T-cell (primary cell): ENCODE data around the gene GIGYF1. TPM values are rescaled to one million over a fixed set of nuclear protein-coding genes. Genes with fewer than 3 reads are reported as not detected.
A peak's percentile ranks its signal among the peaks of the same experiment; 100 is the strongest.

Experiments used
- ATAC-seq, 4 experiments: fragments of 200-7000 bp in 3 of 4; fragments of 150-1000 bp in 1 of 4; cut with Tn5 transposase; replicated peaks in 1 of 4; 1 replicate in 3 of 4; 2 replicates in 1 of 4; pipeline ENCODE4 v1.10.0; 2021; ENCODE audit warnings: moderate library complexity in 3 of 4, mild to moderate bottlenecking in 2 of 4, moderate number of reproducible peaks in 1 of 4
- CTCF ChIA-PET, 2 donors: fragments of 300-600 bp; sonication (Branson Sonifier 250); formaldehyde crosslinking; loops; one replicate each; lab custom pipeline; 2022; ENCODE audit warnings: antibody characterized with exemption in 2 of 2; lab: Charles Lee
- POLR2A ChIA-PET, 2 donors: fragments of 300-600 bp; sonication (Branson Sonifier 250); formaldehyde crosslinking; loops; one replicate each; lab custom pipeline; 2022; ENCODE audit warnings: antibody characterized with exemption in 2 of 2; lab: Charles Lee
- DNase-seq, 35 experiments: peaks; one replicate each; pipeline versions ENCODE4 v3.0.0 to v3.0.0-alpha.2; 2013 to 2023
- H3K27ac ChIP-seq: one replicate; pipeline ENCODE4 v1.5.1; 2013; ENCODE audit warnings: low read length
- H3K27me3 ChIP-seq, 2 experiments: replicated peaks in 1 of 2; 1 replicate in 1 of 2; 2 replicates in 1 of 2; pipeline versions ENCODE4 v1.6.1 to v1.7.0; 2013; ENCODE audit warnings: low read length in 1 of 2, mixed read lengths in 1 of 2; ENCODE audit not compliant: control insufficient read depth in 2 of 2, insufficient read depth in 2 of 2; ENCODE audit errors: extremely low read depth in 1 of 2
- H3K36me3 ChIP-seq, 2 donors: 1 replicate in 1 of 2; 2 replicates in 1 of 2; pipeline versions ENCODE4 v1.6.1 to v1.7.0; 2013; ENCODE audit warnings: low read length in 1 of 2; ENCODE audit not compliant: control insufficient read depth in 2 of 2, insufficient read depth in 1 of 2; ENCODE audit errors: extremely low read depth in 1 of 2
- H3K4me1 ChIP-seq, 2 experiments: 1 replicate in 1 of 2; 2 replicates in 1 of 2; pipeline versions ENCODE4 v1.6.1 to v1.7.0; 2013; ENCODE audit warnings: low read length in 2 of 2, mixed read lengths in 1 of 2; ENCODE audit not compliant: insufficient read depth in 2 of 2, control insufficient read depth in 1 of 2; ENCODE audit errors: extremely low read depth in 1 of 2
- H3K4me3 ChIP-seq, 2 donors: 1 replicate in 1 of 2; 2 replicates in 1 of 2; pipeline versions ENCODE4 v1.5.1 to v1.7.0; 2013; ENCODE audit warnings: mild to moderate bottlenecking in 2 of 2, low read length in 1 of 2, moderate library complexity in 1 of 2; ENCODE audit not compliant: control insufficient read depth in 1 of 2; ENCODE audit errors: extremely low read depth in 1 of 2
- H3K9me3 ChIP-seq: 2 replicates; pipeline ENCODE4 v1.7.0; 2013
- H3K27ac Mint-ChIP-seq, 2 donors: one replicate each; pipeline ENCODE4 v1.8.0; 2020 to 2021; ENCODE audit warnings: mild to moderate bottlenecking in 2 of 2, mixed read lengths in 2 of 2
- H3K27me3 Mint-ChIP-seq, 2 donors: one replicate each; pipeline ENCODE4 v1.8.0; 2021 to 2022; ENCODE audit warnings: mixed read lengths in 2 of 2
- H3K36me3 Mint-ChIP-seq: one replicate; pipeline ENCODE4 v1.8.0; 2021; ENCODE audit warnings: mixed read lengths
- H3K4me1 Mint-ChIP-seq, 3 donors: one replicate each; pipeline ENCODE4 v1.8.0; 2020 to 2022; ENCODE audit warnings: mixed read lengths in 3 of 3, mild to moderate bottlenecking in 1 of 3
- H3K4me3 Mint-ChIP-seq, 3 donors: one replicate each; pipeline ENCODE4 v1.8.0; 2020 to 2022; ENCODE audit warnings: mild to moderate bottlenecking in 3 of 3, mixed read lengths in 3 of 3, moderate library complexity in 3 of 3
- H3K9me3 Mint-ChIP-seq, 3 donors: one replicate each; pipeline ENCODE4 v1.8.0; 2020 to 2022; ENCODE audit warnings: mixed read lengths in 3 of 3
- WGBS: methylation state at CpG from one replicate; pipeline ENCODE4 v1.1.5; 2013; ENCODE audit warnings: missing lambda C conversion rate; ENCODE audit not compliant: insufficient coverage; 5-methylcytosine and 5-hydroxymethylcytosine counted together
- total RNA-seq, 35 experiments: library from RNA in 6 of 35; stranded (reverse) in 6 of 35; fragments of 120-200 nt in 1 of 35; gene quantifications; one replicate each; pipeline versions ENCODE4 v1.2.1 to v1.2.4 and lab custom pipeline; 2013 to 2026

GIGYF1 gene, protein sequence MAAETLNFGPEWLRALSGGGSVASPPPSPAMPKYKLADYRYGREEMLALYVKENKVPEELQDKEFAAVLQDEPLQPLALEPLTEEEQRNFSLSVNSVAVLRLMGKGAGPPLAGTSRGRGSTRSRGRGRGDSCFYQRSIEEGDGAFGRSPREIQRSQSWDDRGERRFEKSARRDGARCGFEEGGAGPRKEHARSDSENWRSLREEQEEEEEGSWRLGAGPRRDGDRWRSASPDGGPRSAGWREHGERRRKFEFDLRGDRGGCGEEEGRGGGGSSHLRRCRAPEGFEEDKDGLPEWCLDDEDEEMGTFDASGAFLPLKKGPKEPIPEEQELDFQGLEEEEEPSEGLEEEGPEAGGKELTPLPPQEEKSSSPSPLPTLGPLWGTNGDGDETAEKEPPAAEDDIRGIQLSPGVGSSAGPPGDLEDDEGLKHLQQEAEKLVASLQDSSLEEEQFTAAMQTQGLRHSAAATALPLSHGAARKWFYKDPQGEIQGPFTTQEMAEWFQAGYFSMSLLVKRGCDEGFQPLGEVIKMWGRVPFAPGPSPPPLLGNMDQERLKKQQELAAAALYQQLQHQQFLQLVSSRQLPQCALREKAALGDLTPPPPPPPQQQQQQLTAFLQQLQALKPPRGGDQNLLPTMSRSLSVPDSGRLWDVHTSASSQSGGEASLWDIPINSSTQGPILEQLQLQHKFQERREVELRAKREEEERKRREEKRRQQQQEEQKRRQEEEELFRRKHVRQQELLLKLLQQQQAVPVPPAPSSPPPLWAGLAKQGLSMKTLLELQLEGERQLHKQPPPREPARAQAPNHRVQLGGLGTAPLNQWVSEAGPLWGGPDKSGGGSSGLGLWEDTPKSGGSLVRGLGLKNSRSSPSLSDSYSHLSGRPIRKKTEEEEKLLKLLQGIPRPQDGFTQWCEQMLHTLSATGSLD (N-terminal part only)
- total RNA-seq (100 to 1,000 TPM in 3 of 5 donors, 10 to 100 TPM in 2; 87.7 to 161 (median 124) TPM), total RNA-seq (lab: John Stamatoyannopoulos, UW) (106 to 367 (median 200) reads per million in 29 experiments)
- total RNA-seq (2013): 35.0 TPM

DNA sequence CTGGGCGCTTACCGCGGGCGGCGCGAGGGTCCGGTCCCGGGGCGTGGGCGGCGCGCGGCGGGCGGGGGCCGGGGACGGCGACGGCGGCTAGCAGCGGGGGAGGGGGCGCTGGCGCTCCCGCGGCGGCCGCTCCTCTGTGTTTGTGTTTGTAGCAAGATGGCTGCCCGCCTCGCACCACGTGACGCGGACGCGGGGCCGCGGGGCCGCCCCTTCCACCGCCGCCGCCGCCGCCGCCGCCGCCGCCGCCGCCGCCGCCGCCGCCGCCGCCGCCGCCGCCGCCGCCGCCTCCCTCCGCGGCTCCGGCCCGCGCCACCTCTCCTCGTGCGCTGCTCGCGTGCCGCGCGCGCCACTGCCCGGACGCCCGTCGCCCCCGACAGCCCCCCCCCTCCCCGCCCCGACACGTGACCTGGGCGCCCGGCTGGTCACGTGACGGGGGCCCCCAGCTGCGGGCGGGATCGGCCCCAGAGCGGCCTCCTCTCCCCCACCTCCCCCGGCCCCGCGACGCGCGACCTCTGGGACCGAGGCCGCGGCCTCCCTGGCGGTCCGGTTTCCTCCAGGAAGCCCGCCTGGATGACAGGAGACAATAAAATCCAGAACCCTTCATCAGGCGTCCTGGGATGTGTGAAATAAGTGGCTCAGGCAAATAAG, at the start of gene GIGYF1:
GIGYF1 (minus strand) TSS at position 153 of the 648 bp plus-strand sequence. CDS start 6,012 bp downstream, outside the sequence.
- Histone ChIP-seq H3K27me3 (no peaks in the 10 kb centered on the region), H3K9me3 (no peaks in the 10 kb centered on the region), H3K36me3 (peaks cover 0 to 4% of the 10 kb centered on the region in 2 donors), H3K4me3 (peak within 1 kb of the TSS; percentile 61 to 64), H3K27ac (peak within 1 kb of the TSS; percentile 49), H3K4me1 (peaks cover 19 to 48% of the 10 kb centered on the region in 2 experiments)
- Mint-ChIP-seq H3K9me3 (no peaks in the 10 kb centered on the region), H3K27ac (peak within 1 kb of the TSS; percentile 86 to 87), H3K4me1 (peaks cover 32 to 34% (median 33%) of the 10 kb centered on the region in 3 donors), H3K36me3 (peaks cover under 1% of the 10 kb centered on the region), H3K27me3 (peaks cover 0 to 1% of the 10 kb centered on the region in 2 donors), H3K4me3 (peak within 1 kb of the TSS; percentile 90 to 95 (median 91))
- peak; percentile 70 to 82 (median 76) for ATAC-seq
- DNase-seq: peak; percentile 40 to 86 (median 65)
- ChIA-PET POLR2A (no interaction called here), CTCF (interaction anchor here in 1 of 2 donors (0.7 to 2.7 kb wide), 2 partner anchors 11 to 23 kb away, joined by 4 to 14 read pairs; partner anchors contain the start of gene POP7)
- WGBS: 0% methylated on average over 15 of the region's 102 CpGs

DNA sequence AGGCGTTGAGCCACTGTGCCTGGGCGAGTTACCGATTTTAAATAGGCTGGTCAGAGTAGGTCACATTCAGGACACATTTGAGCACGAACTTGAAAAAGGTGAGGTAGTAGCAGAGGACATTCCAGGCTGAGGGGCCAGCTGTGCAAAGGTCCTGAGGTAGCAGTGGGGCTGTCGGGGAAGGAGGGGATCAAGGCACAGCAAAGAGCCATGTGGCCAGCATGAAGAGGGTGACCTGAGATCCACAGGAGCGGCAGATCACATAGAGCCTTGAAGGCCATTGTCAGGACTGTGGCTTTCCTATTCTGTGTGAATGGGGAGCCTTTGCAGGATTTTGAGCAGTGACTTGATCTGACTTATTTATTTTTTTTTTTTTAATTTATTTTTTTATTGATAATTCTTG, 45.9 kb upstream of the GIGYF1 start:
- Mint-ChIP-seq H3K4me1 (no peaks in the 10 kb centered on the region), H3K27me3 (peaks cover 9 to 15% of the 10 kb centered on the region in 2 donors), H3K27ac (no peak overlapping the region), H3K36me3 (peaks cover 3% of the 10 kb centered on the region), H3K9me3 (peaks cover 0 to 7% (median 0%) of the 10 kb centered on the region in 3 donors), H3K4me3 (no peak overlapping the region)
- WGBS: 75% methylated on average over 5 of the region's 6 CpGs
- H3K4me1 ChIP-seq: peaks cover 0 to under 1% of the 10 kb centered on the region in 2 experiments
- H3K27ac ChIP-seq: no peak overlapping the region
- ChIA-PET CTCF (no interaction called here), POLR2A (no interaction called here)
- no peak for ATAC-seq
- DNase-seq: no peak
- H3K36me3 ChIP-seq: no peaks in the 10 kb centered on the region
- peaks cover 0 to 19% of the 10 kb centered on the region in 2 experiments for H3K27me3 ChIP-seq
- H3K9me3 ChIP-seq: no peaks in the 10 kb centered on the region
- H3K4me3 ChIP-seq: no peak overlapping the region

DNA sequence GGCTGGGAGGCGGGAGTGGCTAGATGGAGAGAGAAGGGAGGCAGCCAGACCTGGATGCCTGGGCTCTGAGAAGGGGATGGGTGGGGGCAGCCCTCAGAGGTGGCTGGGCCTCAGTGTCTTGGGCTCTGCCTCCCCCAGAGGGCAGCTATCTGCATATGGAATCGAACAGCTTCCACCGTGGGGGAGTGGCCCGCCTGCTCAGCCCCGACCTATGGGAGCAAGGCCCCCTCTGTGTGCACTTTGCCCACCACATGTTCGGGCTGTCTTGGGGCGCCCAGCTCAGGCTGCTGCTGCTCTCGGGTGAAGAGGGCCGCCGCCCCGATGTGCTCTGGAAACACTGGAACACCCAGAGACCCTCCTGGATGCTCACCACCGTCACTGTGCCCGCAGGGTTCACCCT, 42.6 kb upstream of the GIGYF1 start:
- CTCF ChIA-PET: no interaction called here

GRCh38 chr7:100735730-100736129, 41.7 kb upstream of the GIGYF1 start:
- POLR2A ChIA-PET: no interaction called here
- peaks cover 0 to 22% of the 10 kb centered on the region in 2 donors for H3K27me3 Mint-ChIP-seq
- H3K36me3 ChIP-seq: no peaks in the 10 kb centered on the region
- no peaks in the 10 kb centered on the region for H3K36me3 Mint-ChIP-seq
- peaks cover 2 to 7% (median 5%) of the 10 kb centered on the region in 3 donors for H3K4me1 Mint-ChIP-seq
- no peak overlapping the region for H3K4me3 ChIP-seq
- ATAC-seq (no peak), DNase-seq (no peak)
- CTCF ChIA-PET: no interaction called here
- no peaks in the 10 kb centered on the region for H3K4me1 ChIP-seq
- no peaks in the 10 kb centered on the region for H3K9me3 Mint-ChIP-seq
- H3K27ac Mint-ChIP-seq: no peak overlapping the region
- WGBS: 100% methylated on average over 1 of the region's 7 CpGs
- no peaks in the 10 kb centered on the region for H3K9me3 ChIP-seq
- peaks cover 0 to 29% of the 10 kb centered on the region in 2 experiments for H3K27me3 ChIP-seq
- no peak overlapping the region for H3K4me3 Mint-ChIP-seq
- no peak overlapping the region for H3K27ac ChIP-seq

More for the DNA sequence above, 42.6 kb upstream of the GIGYF1 start:
- WGBS: 77% methylated on average over 9 of the region's 13 CpGs
- Histone ChIP-seq H3K4me3 (no peak overlapping the region), H3K4me1 (no peaks in the 10 kb centered on the region), H3K36me3 (no peaks in the 10 kb centered on the region), H3K27ac (no peak overlapping the region), H3K9me3 (no peaks in the 10 kb centered on the region), H3K27me3 (peaks cover 0 to 25% of the 10 kb centered on the region in 2 experiments)
- ATAC-seq (no peak), DNase-seq (no peak)
- H3K9me3 Mint-ChIP-seq: no peaks in the 10 kb centered on the region
- H3K4me1 Mint-ChIP-seq: peaks cover 2 to 7% (median 5%) of the 10 kb centered on the region in 3 donors
- peaks cover 0 to 18% of the 10 kb centered on the region in 2 donors for H3K27me3 Mint-ChIP-seq
- no peak overlapping the region for H3K4me3 Mint-ChIP-seq
- POLR2A ChIA-PET: no interaction called here
- no peak overlapping the region for H3K27ac Mint-ChIP-seq
- no peaks in the 10 kb centered on the region for H3K36me3 Mint-ChIP-seq

DNA sequence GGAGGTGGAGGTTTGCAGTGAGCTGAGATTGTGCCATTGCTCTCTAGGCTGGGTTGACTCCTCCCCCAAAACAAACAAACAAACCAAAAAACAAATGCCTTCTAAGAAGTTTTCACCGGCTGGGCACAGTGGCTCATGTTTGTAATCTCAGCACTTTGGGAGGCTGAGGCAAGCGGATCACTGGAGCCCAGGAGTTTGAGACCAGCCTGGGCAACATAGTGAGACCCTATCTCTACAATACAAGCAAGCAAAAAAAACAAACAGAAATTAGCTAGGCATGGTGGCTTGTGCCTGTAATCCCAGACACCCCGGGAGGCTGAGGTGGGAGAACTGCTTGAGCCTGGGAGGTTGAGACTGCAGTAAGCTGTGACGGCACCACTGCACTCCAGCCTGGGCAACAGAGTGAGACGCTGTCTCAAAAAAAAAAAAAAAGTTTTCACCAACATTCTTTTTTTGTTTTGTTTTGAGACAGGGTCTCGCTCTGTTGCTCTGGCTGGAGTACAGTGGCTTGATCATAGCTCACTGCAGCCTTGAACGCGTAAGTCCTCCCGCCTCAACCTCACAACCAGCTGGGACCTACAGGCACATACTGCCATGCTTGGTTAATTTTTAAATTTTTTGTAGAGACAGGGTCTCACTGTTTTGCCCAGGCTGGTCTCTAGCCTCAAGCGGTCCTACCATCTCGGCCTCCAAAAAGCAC, 38.0 kb upstream of the GIGYF1 start:
- ATAC-seq: no peak
- no peak overlapping the region for H3K4me3 ChIP-seq
- DNase-seq: no peak
- Mint-ChIP-seq H3K9me3 (no peaks in the 10 kb centered on the region), H3K4me1 (peaks cover 2 to 7% (median 5%) of the 10 kb centered on the region in 3 donors), H3K27ac (no peak overlapping the region), H3K27me3 (peaks cover 10 to 34% of the 10 kb centered on the region in 2 donors), H3K36me3 (no peaks in the 10 kb centered on the region), H3K4me3 (no peak overlapping the region)
- H3K36me3 ChIP-seq: no peaks in the 10 kb centered on the region
- CTCF ChIA-PET: no interaction called here
- no peaks in the 10 kb centered on the region for H3K9me3 ChIP-seq
- no peaks in the 10 kb centered on the region for H3K4me1 ChIP-seq
- H3K27me3 ChIP-seq: peaks cover 0 to 39% of the 10 kb centered on the region in 2 experiments
- no peak overlapping the region for H3K27ac ChIP-seq
- POLR2A ChIA-PET: interaction anchor here in 1 of 2 donors (0.6 kb wide), 1 partner anchor 35 kb away, joined by 3 read pairs; no protein-coding TSS in a partner anchor
- 90% methylated on average over 2 of the region's 11 CpGs for WGBS
